ENCODE measurements around the gene SLC25A15. TPM values are rescaled to one million over a fixed set of nuclear protein-coding genes. Genes with fewer than 3 reads are reported as not detected.

Gene SLC25A15
- total RNA-seq (2021; ENCODE audit: unreplicated experiment) = 24.5 TPM
- polyA plus RNA-seq (2012) = 14.0 and 14.3 TPM in 2 replicates
- percentile 72 among the genes with signal in this experiment for Bru-seq, nascent RNA
- percentile 74 among the genes with signal in this experiment for BruChase-seq, experiment 1, labeled RNA remaining after a 6-hour chase
- BruChase-seq, experiment 2, labeled RNA remaining after a 2-hour chase = percentile 67 among the genes with signal in this experiment
- long read RNA-seq, partial matches to known transcripts = 2 of 8 reads
- long read RNA-seq, other reads (novel, unspliced or antisense) = 2 of 8 reads

DNA sequence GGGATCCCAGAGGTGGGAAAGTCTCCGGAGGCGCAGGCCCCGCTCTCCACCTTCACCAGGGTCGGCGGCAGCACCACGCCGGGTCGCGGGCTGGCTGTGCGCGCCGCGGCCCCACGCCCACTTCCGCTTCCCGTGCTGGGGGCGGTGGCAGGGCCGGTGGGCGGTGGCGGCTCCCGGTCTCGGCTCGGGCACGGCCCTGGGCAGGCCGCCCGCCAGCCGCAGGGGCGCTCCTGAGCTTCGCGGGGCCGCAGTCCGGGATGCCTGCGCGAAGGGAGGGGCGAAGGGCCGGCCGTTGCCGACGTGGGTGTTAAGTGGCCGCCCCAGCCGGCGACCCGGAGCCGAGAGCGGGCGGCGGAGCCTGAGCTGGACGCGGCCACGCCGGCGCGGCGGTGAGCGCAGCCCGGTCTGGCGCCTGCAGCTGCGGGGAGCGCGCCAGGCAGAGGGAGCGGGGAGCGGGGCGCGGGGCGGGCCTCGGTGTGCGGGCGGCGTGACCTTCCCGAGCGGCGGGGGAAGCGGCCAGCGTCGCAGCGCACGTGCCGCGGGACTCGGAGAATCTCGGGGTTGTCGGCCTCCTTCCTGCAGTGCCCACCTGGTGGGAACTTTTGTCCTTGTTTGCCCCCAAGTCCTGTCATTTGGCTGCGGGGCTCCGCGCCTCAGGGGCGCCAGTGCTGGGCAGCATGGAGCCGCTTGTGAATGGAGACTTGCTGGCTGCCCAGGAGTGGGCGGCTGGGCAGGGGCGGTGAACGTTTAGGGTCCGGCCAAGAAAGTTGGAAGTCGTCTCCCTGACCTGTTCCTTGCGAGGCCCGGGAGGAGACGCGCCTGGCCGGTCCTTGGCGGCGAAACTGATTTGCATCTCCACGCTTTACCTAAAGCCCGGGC is at the start of gene SLC25A15:
TSS of gene SLC25A15 (plus strand) at position 337 of the 879 bp plus-strand sequence. CDS start 3,616 bp downstream, outside the sequence.
- H3K9me2 ChIP-seq (ENCODE audit: insufficient read depth) = no peaks in the 10 kb centered on the region
- peaks cover 14% of the 10 kb centered on the region for H3K79me2 ChIP-seq (ENCODE audit: insufficient read depth, low read length)
- ChIA-PET CTCF (interaction anchor here (0.7 to 1.9 kb wide), 5 partner anchors 10 to 265 kb away, joined by 3 to 11 read pairs (median 4); no protein-coding TSS in a partner anchor), RAD21 (ENCODE audit: low non-redundant PET in 1 of 2, low total read pairs in 2 of 2, uncharacterized antibody in 2 of 2, unreplicated experiment in 2 of 2) (no interaction called here), POLR2A (interaction anchor here (0.5 to 1.0 kb wide), 4 partner anchors 12 to 119 kb away, joined by 3 read pairs; no protein-coding TSS in a partner anchor)
- ATAC-seq (peak; percentile 93), DNase-seq (ENCODE audit: low read depth, low spot score) (peak; percentile 48)
- H3K4me3 ChIP-seq (replicated peaks in 1 of 2; ENCODE audit: low read depth in 1 of 2, low read length in 2 of 2) = peak within 1 kb of the TSS; percentile 75 to 81
- no peaks in the 10 kb centered on the region for H3K27me3 ChIP-seq (ENCODE audit: insufficient read depth, low read length)
- no peaks in the 10 kb centered on the region for H3K9me3 ChIP-seq (ENCODE audit: control insufficient read depth in 1 of 2, insufficient read depth in 1 of 2, low read depth in 1 of 2, low read length in 2 of 2)
- H2AFZ ChIP-seq (ENCODE audit: low read depth, low read length, poor library complexity, severe bottlenecking) = peak within 1 kb of the TSS; percentile 16
- BruUV-seq (replicated peaks) = no TSS peak
- H3K9ac ChIP-seq (ENCODE audit: low read length) = peak within 1 kb of the TSS; percentile 86
- peak within 1 kb of the TSS; percentile 96 for H3K4me2 ChIP-seq (ENCODE audit: low read length)
- intact Hi-C loops (cut with micrococcal nuclease) = no loop called here
- no peaks in the 10 kb centered on the region for H4K20me1 ChIP-seq (ENCODE audit: insufficient read depth)
- H3K27ac ChIP-seq (ENCODE audit: low read depth, low read length) = peak within 1 kb of the TSS; percentile 91
- H3K36me3 ChIP-seq (ENCODE audit: control insufficient read depth in 1 of 2, insufficient read depth in 2 of 2, low read length in 2 of 2) = no peaks in the 10 kb centered on the region
- H3K4me1 ChIP-seq (ENCODE audit: control insufficient read depth in 1 of 2, insufficient read depth in 2 of 2, low read length in 2 of 2) = peaks cover 15 to 36% of the 10 kb centered on the region in 2 experiments; a peak in 3 of 4 replicates
- TF ChIP-seq EGR1 (IDR thresholded peaks at IDR 0.05; ENCODE audit: low read depth) (peak; percentile 52; the same call in 1 of the 2 replicates), EZH2 (IDR thresholded peaks at IDR 0.05) (no peak), TCF7L2 (IDR thresholded peaks at IDR 0.05; ENCODE audit: borderline replicate concordance, extremely low read depth, insufficient read depth, insufficient read length) (no peak), YY1 (IDR thresholded peaks at IDR 0.05; ENCODE audit: extremely low read depth, insufficient replicate concordance, low read depth, low read length) (no peak), EZH2phosphoT487 (IDR thresholded peaks at IDR 0.05; ENCODE audit: borderline replicate concordance) (no peak), RAD21 (IDR thresholded peaks at IDR 0.05; ENCODE audit: low read depth) (no peak), JUND (IDR thresholded peaks at IDR 0.05) (no peak), ZNF274 (IDR thresholded peaks at IDR 0.05; ENCODE audit: low read depth, low read length) (no peak), FOSL1 (IDR thresholded peaks at IDR 0.05; ENCODE audit: low read depth) (no peak), CBX3 (IDR thresholded peaks at IDR 0.05; ENCODE audit: low read depth) (0 out of 2 replicates have a peak, but pooled peaks have one; percentile 6), POLR2AphosphoS5 (IDR thresholded peaks at IDR 0.05; ENCODE audit: low read depth, low read length) (peak; percentile 61; the same call in 1 of the 2 replicates), ELF1 (IDR thresholded peaks at IDR 0.05; ENCODE audit: borderline replicate concordance, low read depth) (no peak), SIN3A (IDR thresholded peaks at IDR 0.05; ENCODE audit: low read depth) (peak; percentile 62), CEBPB (IDR thresholded peaks at IDR 0.05; ENCODE audit: low read depth) (no peak), SP1 (IDR thresholded peaks at IDR 0.05; ENCODE audit: low read depth) (0 out of 2 replicates have a peak, but pooled peaks have one; percentile 17), SRF (IDR thresholded peaks at IDR 0.05; ENCODE audit: low read depth) (no peak)
- TF ChIP-seq, protein P1, sequence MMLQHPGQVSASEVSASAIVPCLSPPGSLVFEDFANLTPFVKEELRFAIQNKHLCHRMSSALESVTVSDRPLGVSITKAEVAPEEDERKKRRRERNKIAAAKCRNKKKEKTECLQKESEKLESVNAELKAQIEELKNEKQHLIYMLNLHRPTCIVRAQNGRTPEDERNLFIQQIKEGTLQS (IDR thresholded peaks at IDR 0.05) = no peak
- TF ChIP-seq, protein P2, sequence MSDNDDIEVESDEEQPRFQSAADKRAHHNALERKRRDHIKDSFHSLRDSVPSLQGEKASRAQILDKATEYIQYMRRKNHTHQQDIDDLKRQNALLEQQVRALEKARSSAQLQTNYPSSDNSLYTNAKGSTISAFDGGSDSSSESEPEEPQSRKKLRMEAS (IDR thresholded peaks at IDR 0.05) = peak; percentile 39; the same call in 1 of the 2 replicates
- TF ChIP-seq, protein P3, sequence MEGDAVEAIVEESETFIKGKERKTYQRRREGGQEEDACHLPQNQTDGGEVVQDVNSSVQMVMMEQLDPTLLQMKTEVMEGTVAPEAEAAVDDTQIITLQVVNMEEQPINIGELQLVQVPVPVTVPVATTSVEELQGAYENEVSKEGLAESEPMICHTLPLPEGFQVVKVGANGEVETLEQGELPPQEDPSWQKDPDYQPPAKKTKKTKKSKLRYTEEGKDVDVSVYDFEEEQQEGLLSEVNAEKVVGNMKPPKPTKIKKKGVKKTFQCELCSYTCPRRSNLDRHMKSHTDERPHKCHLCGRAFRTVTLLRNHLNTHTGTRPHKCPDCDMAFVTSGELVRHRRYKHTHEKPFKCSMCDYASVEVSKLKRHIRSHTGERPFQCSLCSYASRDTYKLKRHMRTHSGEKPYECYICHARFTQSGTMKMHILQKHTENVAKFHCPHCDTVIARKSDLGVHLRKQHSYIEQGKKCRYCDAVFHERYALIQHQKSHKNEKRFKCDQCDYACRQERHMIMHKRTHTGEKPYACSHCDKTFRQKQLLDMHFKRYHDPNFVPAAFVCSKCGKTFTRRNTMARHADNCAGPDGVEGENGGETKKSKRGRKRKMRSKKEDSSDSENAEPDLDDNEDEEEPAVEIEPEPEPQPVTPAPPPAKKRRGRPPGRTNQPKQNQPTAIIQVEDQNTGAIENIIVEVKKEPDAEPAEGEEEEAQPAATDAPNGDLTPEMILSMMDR (IDR thresholded peaks at IDR 0.05 in 2 of 3, conservative IDR thresholded peaks at IDR 0.05 in 1 of 3; ENCODE audit: borderline replicate concordance in 1 of 3, insufficient read depth in 1 of 3, low read depth in 2 of 3, low read length in 2 of 3) = 0 out of 6 replicates have a peak, but pooled peaks of 1 of the 3 experiments have one; percentile 4
- TF ChIP-seq, protein P4, sequence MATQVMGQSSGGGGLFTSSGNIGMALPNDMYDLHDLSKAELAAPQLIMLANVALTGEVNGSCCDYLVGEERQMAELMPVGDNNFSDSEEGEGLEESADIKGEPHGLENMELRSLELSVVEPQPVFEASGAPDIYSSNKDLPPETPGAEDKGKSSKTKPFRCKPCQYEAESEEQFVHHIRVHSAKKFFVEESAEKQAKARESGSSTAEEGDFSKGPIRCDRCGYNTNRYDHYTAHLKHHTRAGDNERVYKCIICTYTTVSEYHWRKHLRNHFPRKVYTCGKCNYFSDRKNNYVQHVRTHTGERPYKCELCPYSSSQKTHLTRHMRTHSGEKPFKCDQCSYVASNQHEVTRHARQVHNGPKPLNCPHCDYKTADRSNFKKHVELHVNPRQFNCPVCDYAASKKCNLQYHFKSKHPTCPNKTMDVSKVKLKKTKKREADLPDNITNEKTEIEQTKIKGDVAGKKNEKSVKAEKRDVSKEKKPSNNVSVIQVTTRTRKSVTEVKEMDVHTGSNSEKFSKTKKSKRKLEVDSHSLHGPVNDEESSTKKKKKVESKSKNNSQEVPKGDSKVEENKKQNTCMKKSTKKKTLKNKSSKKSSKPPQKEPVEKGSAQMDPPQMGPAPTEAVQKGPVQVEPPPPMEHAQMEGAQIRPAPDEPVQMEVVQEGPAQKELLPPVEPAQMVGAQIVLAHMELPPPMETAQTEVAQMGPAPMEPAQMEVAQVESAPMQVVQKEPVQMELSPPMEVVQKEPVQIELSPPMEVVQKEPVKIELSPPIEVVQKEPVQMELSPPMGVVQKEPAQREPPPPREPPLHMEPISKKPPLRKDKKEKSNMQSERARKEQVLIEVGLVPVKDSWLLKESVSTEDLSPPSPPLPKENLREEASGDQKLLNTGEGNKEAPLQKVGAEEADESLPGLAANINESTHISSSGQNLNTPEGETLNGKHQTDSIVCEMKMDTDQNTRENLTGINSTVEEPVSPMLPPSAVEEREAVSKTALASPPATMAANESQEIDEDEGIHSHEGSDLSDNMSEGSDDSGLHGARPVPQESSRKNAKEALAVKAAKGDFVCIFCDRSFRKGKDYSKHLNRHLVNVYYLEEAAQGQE (IDR thresholded peaks at IDR 0.05; ENCODE audit: low read depth) = no peak

All from HCT116 (cell line).